NCI-H1436 (cell line): Measurements from ENCODE around the gene PRKG1.
"Not testable (repeated sequence)": the region's sequence is repeated elsewhere in the genome, so short reads cannot be mapped to it uniquely, and the experiment has no call there.

ENCODE experiments used
- DNase-seq: peaks from one replicate; lab custom pipeline; 2025; lab: John Stamatoyannopoulos, UW

Gene PRKG1

GRCh38 chr10:51170518-51171245 lies 96.4 kb downstream of the PRKG1 start:
- no peak for DNase-seq

DNA sequence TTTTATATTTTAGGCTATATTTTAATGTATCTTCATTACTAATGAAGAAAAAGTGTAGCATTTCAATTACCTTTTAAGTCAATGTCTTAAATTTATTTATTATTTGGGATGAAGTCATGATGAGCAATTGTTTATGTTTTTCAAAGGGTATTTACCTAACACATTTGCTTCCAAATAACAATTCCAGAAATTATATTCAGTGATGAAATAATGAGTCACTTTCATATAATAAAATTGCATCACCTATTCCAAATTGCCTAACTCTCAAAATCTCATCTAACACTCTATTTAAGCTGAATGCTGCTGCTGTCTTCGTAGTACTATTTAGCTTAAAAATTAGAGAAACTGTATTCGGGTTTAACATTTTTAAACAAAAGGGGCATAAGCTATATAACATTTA lies 97.7 kb downstream of the PRKG1 start:
- no peak for DNase-seq

GRCh38 chr10:51176976-51177695 lies 102.8 kb downstream of the PRKG1 start:
- no peak for DNase-seq

DNA sequence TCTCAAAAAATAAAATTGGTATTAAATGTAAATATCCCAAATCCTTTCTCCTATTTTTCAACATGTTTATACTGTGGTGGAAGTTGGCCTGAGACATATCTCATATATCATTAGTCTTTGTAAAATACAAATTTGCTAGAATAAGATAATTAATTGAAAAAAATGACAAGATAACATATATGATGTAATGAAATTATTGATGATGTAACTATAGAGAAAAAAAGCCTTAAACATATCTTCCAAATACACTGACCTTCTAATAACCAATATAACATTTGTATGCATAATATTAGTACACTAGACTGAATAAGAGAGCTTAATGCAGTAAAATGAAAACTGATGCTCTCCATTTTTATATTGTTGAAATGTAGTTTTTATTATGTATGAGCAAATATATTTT lies 104.3 kb downstream of the PRKG1 start:
- no peak for DNase-seq

GRCh38 chr10:51180141-51180540 lies 105.9 kb downstream of the PRKG1 start:
- no peak for DNase-seq

DNA sequence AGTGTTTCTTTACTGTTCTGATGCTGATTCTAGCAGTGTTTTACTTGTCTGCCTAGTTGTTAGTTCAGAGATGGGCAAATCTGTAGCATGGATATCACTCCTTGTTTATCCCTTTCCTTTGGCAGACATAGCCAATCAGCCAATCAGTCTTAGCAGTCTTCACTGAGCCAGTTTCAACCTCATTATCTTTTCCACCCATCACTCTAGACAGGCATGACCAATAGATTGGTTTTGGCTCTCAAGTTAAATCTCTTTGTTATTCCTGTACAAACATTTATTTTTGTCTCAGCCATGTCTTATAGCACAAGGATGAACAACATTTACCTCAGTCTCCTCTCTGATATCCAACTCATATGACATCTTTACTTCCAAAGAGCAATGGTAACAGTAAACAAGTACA lies 109.5 kb downstream of the PRKG1 start:
- no peak for DNase-seq

- DNase-seq, result no peak
Measured at GRCh38 chr10:51186361-51186760, 112.1 kb downstream of the PRKG1 start.

DNA sequence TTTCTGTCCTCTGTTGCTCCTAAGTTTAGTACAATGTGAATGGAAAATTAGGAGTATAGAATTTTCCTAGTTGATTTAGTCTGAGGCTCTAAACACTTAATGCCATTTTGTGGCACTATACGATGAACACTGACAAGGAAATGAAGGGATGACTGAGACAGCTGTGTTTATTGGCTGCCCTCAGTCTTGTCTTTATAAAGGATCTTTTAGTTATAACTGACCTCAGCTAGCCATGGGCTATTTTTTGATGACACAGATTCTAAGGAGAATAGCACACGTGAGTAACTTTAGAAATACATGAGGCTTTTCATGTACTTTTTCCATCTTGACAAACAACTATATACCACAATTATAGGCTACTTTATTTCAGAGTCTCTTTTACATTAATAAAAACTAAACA lies 113.7 kb downstream of the PRKG1 start:
- DNase-seq, result no peak

DNA sequence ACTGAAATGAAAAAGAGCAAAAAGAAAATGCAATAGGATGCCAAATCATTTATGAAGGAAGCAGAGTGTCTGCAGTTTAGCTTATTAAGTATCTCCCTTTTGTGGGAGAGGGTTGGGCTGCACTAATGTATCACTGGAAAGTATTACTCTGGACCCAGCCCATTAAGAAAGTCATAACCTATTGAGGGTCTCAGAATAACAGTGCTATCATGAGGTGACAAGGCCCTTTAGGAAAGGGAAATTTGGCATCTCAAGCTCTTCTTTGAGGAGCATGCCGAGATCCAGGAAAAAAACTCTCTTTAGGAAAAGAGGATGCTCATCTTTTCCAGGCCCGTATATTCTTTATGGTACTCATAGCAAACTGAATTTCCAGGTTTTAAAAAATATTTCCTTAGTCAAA lies 114.6 kb downstream of the PRKG1 start:
- DNase-seq, result no peak

DNA sequence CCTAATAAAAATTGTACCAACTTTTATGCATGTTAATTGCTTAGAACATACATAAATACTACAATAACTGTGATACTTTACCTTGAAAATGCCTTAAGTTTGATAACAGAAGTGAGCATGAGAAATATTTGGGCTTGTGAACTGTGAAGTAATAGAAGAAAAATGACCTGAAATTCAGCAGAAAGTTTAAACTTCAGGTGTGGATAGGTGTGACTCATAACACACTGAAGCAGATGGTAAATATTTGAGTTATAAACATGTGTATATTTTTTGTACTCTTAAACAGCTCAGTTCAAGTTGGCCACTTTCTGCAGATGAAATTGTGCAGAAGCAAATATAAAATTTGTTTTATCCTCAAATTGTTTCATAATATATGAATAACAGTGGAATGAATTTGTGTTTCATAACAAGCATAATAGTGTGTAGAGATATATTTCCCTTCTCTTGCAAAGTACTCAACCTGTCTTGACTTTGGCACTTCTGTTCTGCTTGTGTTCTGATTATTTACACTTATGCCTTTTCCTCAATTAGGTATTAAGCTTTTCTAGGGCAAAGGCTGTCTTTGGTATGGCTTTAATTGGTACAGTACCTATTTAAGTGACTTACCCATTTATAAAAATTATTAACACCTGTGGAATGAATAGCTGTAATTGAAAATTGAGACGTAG lies 122.4 kb downstream of the PRKG1 start:
- DNase-seq, result no peak

DNA sequence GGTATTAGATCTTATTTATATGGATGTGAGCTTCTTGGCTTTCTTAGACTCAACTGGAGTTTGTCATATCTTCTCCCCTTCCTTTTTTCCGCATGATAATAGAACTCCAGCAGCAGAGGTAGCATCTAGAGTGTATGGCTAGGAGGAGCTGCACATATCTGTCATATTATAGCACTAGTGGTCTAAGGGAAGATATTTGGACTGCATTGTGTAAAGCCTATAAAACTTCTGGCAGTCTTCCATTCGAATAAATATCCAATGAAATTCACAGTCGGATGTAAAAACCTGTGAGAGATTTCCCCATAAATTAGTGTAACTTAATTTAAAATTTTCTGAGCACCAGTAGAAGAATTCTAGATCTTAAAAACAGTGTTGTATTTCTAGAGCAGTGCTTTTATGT lies 123.9 kb downstream of the PRKG1 start:
- DNase-seq, result no peak

- DNase-seq, result no peak
Measured at GRCh38 chr10:51201947-51202346, 127.7 kb downstream of the PRKG1 start.

DNA sequence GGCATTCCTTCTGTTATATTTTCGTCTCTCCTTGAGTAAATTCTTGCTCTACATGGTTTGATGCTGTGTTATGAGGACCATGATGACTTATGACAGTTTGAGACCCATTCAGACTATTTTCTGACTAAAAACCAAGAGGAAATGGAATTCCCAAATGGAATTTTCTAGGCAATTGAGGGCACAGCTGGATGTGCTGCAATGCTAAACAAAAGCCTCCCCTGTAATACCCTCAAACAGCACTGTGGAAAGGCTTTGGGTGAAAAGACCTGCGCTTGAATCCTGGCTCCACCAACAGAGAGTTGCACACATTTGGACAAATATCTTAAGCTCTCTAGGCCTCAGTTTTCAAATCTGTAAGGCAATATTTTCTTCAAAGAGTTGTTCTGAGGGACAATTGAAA lies 129.1 kb downstream of the PRKG1 start:
- no peak for DNase-seq

- DNase-seq, result no peak
Measured at GRCh38 chr10:51204066-51204465, 129.8 kb downstream of the PRKG1 start.

GRCh38 chr10:51204701-51205100 lies 130.4 kb downstream of the PRKG1 start:
- DNase-seq, result no peak

DNA sequence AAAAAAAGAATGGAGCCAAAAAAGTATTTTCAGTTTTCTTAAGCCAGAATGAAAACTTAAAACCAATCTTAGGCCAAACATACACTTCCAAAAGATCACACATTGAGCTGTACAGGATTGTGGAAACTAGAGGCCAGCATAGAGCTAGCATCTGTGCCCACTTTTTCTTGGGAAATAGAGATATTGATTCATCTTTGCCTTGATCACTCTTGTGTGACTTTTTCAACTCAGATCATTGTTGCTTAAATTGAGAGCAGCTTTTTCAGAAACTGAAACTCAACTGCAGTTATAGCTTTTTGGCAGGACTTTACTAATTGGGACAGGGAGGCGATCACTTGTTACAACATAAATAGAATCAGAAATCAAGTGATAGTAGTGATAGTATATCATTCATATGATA lies 132.2 kb downstream of the PRKG1 start:
- DNase-seq, result no peak

DNA sequence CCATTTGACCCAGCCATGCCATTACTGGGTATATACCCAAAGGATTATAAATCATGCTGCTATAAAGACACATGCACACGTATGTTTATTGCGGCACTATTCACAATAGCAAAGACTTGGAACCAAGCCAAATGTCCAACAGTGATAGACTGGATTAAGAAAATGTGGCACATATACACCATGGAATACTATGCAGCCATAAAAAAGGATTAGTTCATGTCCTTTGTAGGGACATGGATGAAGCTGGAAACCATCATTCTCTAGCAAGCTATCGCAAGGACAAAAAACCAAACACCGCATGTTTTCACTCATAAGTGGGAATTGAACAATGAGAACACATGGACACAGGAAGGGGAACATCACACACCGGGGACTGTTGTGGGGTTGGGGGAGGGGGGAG lies 138.7 kb downstream of the PRKG1 start:
- not testable (repeated sequence) for DNase-seq

DNA sequence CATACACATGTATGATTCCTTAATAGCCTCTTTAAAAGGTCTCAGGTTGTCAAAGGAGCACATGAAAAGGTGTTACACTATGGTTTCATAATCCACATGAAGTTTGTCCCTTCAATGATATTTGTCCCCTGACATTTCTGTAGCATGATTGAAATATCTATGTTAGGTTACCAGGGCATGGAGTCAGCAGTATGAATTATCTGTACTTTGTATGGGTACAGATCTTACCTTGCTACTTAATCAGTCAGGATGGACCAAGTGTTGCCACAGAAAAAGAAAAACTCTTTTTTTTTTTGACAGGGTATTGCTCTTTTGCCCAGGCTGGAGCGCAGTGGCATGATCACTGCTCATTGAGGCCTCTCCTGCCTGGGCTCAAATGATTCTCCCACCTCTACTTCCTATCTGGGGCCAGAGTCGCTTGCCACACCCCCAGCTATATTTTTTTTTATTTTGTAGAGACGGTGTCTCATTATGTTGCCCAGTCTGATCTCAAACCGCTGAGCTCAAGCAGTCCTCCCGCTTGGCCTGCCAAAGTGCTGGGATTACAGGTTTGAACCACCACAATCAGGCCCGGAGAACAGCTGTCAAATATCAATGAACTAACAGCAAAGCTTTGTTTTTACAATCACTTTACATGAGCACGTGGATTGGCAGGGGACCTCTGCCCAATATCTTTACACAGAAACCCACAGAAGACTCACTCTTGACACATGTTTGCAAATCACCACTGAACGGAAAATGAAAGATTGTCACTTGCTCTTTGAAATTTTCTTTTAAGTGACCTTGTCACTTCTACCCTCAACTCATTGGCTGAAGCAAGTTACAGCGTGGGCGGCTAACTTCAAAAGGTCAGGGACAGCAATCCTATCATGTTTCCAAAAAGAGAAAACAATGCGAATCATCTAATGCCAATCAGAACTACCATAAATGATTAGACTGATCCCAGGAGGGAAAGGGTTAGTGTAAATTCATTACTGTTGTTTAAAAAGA lies 140.2 kb downstream of the PRKG1 start:
- DNase-seq, result no peak

DNA sequence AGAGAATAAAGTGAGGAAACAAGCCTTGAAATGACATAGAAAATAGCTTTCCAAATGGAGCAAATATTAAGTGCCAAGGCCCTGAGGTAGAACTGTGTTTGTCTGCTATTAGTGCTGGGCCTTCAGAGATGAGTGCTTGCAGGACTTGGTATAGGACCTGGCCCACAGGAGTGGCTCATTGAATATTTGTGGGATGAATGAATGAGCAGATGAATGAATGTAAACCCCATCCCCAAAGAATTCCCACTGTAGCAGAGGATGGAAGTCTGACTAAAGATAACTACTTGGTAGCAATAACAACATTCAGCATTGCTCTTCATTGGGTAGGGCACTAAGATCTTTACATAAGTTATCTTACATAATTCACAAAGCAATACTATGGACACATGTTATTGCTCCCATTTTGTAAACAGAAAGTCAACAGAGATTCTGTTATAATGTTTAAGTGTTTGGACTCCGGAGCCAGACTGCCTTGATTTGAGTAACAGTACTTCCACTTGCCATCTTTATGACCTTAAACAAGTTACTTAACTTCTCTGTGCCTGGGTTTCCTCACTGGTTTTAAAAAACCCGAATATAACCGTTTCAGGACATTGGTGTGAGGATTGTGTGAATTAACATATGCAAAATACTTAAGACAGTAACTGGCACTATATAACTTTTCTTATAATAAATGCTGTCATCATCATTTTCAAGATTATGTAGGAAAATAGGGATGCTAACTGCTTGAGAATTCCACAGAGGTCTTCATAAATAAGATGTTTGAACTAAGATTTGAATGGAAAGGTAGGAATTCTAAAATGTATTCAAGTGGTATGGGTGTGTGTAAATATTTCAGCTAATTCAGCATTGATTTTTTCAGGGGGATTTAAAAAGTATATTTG lies 141.9 kb downstream of the PRKG1 start:
- no peak for DNase-seq

DNA sequence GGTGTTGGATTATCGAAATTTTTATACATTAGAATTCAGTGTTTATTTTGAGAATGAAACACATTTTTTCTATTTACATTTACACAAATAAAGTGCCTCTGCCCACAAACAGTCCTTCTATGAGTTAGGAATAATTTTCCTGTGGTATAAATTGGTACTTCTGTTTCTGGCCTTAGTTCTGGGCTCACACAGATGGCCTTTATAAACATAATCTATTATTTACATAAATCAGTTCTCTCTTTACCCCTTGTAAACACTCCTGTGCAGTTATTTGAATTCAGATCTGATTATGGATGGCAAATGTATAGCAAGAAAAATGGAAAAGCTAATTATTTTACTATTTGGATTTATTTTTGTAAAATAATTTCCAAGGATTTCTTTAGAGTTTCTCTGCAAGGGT lies 143.2 kb downstream of the PRKG1 start:
- DNase-seq, result no peak

DNA sequence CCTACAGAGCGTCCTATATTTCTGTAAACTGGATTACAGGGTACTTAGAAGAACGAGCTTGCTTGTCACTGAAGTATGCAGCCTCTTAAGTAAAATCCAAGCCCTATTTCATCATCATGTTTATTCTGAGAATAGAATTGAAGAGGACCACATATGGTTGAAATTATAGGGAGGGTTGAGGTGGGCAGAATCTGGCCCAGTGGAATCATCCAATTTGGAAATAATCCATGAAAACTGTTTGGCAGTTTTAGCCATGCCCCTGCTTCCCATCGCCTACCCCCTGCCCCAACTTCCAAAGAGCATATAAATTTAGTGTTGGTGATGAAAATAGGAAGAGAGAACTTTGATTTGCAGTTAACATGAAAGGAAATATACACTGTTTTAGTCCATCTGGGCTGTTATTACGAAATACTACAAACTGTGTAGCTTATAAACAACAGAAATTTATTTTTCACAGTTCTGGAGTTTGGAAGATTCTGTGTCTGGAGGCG lies 150.4 kb downstream of the PRKG1 start:
- no peak for DNase-seq
